GM19397 (cell line): Measurements from ENCODE around the gene CEACAM16.
"Not testable (repeated sequence)": the region's sequence is repeated elsewhere in the genome, so short reads cannot be mapped to it uniquely, and the experiment has no call there.

ENCODE experiments used
- ATAC-seq: cut with Tn5 transposase; IDR thresholded peaks from one replicate; pipeline ENCODE4 v1.9.1; 2021; ENCODE audit warnings: mild to moderate bottlenecking, moderate library complexity; ENCODE audit not compliant: unreplicated experiment

The CEACAM16 gene

DNA sequence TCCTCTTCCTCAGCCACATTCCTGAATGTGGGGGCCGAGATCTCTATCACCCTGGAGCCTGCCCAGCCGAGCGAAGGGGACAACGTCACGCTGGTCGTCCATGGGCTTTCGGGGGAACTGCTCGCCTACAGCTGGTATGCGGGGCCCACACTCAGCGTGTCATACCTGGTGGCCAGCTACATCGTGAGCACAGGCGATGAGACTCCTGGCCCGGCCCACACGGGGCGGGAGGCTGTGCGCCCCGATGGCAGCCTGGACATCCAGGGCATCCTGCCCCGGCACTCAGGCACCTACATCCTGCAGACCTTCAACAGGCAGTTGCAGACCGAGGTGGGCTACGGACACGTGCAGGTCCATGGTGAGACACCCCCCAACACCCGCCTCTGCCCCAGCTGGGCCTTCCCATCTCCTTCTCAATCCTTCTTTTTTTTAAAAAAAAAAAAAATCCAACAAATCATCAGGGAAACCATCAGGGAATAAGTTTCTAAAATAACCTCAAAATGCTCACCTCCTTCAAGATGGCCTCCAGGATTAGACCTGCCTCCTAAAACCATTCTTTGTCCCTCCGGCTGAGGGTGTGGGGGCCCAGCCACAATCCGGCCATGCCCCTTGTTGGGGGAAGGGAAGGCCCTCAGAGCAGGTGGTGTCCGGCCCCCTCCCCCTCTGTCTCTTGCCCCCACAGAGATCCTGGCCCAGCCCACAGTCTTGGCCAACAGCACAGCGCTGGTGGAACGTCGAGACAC lies 4.6 kb downstream of the CEACAM16 start:
- no peak for ATAC-seq

GRCh38 chr19:44704982-44705381 lies 6.0 kb downstream of the CEACAM16 start:
- no peak for ATAC-seq

- ATAC-seq, result no peak
Measured at GRCh38 chr19:44705502-44706010, 6.6 kb downstream of the CEACAM16 start.

GRCh38 chr19:44706506-44707236 lies 7.7 kb downstream of the CEACAM16 start:
- no peak for ATAC-seq

DNA sequence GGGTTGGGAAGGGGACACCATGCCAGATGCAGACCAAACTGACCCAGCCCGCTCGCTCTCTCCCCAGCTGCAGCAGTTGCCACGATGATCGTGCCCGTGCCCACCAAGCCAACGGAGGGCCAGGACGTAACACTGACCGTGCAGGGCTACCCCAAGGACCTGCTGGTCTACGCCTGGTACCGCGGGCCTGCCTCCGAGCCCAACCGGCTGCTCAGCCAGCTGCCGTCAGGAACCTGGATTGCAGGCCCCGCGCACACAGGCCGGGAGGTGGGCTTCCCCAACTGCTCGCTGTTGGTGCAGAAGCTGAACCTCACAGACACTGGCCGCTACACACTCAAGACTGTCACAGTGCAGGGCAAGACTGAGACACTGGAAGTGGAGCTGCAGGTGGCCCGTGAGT lies 8.8 kb downstream of the CEACAM16 start:
- ATAC-seq, result no peak

GRCh38 chr19:44708940-44709339 lies 10.0 kb downstream of the CEACAM16 start:
- ATAC-seq, result no peak

DNA sequence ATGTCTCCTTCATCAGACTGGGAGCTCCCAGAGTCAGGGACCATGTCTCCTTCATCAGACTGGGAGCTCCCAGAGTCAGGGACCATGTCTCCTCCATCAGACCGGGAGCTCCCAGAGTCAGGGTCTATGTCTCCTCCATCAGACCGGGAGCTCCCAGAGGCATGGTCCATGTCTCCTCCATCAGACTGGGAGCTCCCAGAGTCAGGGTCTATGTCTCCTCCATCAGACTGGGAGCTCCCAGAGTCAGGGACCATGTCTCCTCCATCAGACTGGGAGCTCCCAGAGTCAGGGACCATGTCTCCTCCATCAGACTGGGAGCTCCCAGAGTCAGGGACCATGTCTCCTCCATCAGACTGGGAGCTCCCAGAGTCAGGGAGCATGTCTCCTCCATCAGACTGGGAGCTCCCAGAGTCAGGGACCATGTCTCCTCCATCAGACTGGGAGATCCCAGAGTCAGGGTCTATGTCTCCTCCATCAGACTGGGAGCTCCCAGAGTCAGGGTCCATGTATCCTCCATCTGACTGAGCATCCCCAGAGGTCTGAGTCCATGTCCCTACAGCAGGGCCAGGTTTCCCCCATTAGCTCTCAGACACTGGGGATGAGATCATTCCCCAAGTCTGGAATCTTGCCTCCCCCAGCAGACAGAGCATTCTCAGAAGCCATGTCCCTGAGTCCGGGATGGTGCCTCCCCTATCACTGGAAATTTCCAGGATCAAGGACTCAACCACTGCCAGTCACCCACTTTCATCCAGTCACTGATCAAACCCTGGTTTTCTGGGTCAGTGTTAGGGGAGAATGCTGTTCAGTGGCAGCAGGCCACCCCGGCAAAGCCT lies 10.7 kb downstream of the CEACAM16 start:
- not testable (repeated sequence) for ATAC-seq

- ATAC-seq, result no peak
Measured at GRCh38 chr19:44710483-44710882, 11.5 kb downstream of the CEACAM16 start.

DNA sequence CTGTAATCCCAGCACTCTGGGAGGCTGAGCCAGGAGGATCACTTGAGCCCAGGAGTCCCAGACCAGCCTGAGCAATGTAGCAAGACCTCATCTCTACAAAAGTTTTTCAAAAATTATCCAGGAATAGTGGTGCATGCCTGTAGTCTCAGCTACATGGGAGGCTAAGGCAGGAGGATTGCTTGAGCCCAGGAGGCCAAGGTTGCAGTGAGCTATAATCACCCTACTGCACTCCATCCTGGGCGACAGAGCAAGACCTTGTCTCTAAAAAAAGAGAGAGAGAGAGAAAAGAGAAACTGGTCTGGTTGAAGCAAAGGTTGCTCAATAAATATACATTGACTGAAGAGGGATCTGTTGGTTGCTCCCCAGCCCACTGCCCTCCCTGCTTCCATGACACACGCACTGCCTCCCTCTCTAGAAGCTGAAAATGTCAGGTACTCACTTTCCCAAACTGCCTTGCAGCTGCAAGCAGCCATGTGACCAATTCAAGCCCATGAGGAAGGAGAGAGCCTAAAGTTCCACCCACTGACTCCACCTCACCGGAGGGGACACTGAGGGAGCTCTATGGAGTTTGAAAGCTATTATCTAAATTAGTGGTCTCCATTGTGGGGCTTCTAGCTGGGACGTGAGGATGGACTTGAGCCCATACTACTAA lies 14.0 kb downstream of the CEACAM16 start:
- no peak for ATAC-seq

DNA sequence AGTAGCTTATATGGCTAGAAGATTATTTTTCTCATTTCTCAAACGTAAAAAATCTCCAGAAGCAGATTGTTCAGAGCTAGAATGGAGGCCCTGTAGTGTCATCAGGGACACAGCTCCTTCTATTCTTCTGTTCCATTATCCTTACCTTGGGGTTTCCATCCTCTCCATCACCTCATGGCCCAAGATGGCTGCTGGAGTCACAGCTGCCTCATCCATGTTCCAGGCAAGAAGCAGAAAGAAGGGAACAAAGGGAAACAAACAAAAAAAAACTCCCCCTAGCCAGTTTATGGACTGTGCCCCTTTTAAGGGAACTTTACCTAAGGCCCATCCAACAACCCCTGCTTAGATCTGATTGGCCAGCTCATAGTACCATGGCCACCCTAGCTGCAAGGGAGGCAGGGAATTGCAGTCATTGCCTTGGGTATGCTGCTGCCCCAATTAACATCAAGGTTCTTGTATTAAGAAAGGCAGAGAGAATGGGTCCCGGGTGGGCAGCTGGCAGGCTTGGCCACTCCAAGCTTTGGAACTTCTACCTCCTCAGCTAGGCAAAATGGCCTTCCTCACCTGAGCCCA lies 15.7 kb downstream of the CEACAM16 start:
- ATAC-seq, result no peak

DNA sequence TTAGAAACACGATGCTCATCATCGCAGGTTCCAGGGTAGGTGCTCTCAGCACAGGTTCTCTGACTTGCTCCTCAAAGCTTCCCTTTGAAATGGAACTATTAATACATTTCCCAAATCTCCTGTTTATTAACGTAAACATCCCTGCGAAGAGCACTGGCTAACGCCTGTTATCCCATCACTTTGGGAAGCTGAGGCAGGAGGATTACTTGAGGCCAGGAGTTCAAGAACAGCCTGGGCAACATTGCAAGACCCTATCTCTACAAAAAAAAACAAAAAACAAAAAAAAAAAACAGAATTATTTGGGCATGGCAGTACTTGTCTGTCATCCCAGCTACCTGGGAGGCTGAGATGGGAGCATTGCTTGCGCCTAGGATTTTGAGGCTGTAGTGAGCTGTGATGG lies 18.7 kb downstream of the CEACAM16 start:
- ATAC-seq, result no peak

GRCh38 chr19:44718441-44719261 lies 19.7 kb downstream of the CEACAM16 start:
- ATAC-seq, result no peak

GRCh38 chr19:44719262-44719701 lies 20.3 kb downstream of the CEACAM16 start:
- ATAC-seq, result no peak

- ATAC-seq, result not testable (repeated sequence)
Measured at GRCh38 chr19:44720396-44720795, 21.4 kb downstream of the CEACAM16 start.

DNA sequence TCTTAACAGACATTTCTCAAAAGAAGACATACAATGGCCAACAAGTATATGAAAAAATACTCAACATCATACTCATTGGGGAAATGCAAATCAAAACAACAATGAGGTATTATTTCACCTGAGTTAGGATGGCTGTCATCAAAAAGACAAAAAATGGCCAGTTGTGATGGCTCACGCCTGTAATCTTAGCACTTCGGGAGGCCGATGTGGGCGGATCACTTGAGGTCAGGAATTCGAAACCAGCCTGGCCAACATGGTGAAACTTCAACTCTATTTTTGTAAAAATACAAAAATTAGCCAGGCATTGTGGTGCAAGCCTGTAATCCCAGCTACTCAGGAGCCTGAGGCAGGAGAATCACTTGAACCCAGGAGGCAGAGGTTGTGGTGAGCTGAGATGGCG lies 22.0 kb downstream of the CEACAM16 start:
- no peak for ATAC-seq

- not testable (repeated sequence) for ATAC-seq
Measured at GRCh38 chr19:44721369-44721768, 22.4 kb downstream of the CEACAM16 start.

- ATAC-seq, result no peak
Measured at GRCh38 chr19:44722131-44723121, 23.5 kb downstream of the CEACAM16 start.

DNA sequence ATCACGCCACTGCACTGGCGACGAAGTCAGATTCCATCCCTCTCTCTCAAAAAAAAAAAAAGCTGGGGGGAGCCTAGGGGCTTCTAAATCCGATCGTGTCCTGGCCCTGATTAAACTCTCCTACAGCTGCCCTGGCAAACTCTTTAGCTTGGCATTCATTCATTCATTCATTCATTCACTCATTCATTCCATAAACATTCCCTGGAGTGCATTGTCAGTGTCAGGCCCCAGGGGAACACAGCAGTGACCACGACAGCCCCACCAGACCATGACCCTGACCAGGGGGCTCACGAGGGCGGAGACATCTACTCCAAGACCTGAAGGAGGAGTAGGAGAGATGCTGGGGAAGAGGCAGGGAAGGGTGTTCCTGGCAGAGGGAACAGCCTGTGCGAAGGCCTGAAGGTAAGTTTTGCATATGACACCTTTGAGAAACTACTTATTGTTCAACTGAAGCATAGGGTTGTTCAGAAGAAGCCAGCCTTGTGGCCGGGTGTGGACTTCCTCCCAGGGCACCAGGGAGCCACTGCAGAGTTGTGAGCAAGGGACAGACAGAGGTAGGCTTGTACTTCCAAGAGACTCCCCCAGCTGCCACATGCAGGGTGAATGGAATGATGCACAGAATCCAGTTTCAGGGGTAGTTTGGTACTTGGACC lies 24.5 kb downstream of the CEACAM16 start:
- peak; percentile 30 for ATAC-seq
